22Rv1 (cell line): ENCODE results near the gene ASTN1.

ENCODE experiments used
- H3K27ac ChIP-seq: fragments of 450-650 bp; 2 replicates; pipeline ENCODE4 v1.5.1; 2017
- ZFX ChIP-seq: fragments of 450-650 bp; IDR thresholded peaks from 2 replicates; pipeline ENCODE4 v1.6.1; 2017; ENCODE audit warnings: antibody characterized with exemption, borderline replicate concordance
- TF ChIP-seq, protein P1 (sequence below): fragments of 450-650 bp; IDR thresholded peaks from 2 replicates; pipeline ENCODE4 v1.5.1; 2017; ENCODE audit warnings: mild to moderate bottlenecking

ASTN1 gene

DNA sequence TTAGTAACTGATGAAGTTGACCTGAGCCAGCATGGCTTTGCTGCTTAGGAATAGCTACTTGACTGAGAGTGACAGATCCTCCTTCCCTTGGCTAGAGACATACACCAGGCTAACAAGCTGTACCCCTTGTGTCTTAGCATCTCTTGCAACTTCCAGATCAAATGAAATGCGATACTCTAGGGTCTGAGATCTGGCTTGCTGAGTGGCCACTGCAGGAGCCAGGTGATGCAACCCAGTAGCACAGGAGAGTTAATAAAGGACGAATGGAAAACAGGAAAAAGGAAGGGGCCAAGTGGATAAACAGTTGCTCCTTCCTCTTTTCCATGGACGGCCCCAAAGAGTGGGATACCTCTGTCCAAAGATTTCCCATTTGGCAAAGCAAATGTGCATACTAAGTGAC is 38.2 kb downstream of the ASTN1 start:
- no peak for TF ChIP-seq ZFX
- H3K27ac ChIP-seq = no peak overlapping the region

DNA sequence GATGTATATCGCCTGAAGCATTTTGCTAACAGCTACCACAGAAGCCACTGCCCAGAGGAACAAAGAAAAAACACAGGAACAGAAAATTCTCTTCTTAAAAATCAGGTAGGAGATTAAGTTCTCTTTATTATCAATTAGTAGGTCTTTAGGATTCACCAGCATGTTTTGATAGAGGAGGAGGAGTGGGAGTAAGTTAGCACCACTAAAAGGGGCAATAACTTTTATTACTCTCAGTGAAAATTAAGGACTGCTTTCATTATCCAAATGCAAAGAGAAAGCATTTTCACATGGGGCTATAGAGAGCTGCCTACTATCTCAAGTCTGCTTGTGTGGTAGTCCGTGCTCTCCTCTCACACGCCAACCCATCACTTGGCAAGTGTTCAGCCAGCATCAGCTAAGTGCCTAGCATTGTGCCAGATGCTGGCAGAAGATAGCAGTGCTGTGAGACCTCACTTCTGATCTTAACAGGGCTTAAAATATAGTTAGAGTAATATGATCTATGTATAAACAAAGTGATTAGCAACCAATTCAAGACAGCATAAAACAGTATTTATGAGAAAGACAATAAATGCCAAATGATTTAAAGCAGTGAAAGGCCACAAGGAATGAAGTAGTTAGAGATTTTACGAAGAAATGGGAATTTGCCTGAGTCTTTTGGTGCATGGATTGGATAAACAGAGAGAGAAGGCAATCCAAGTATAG is 39.8 kb downstream of the ASTN1 start:
- TF ChIP-seq, protein P1, sequence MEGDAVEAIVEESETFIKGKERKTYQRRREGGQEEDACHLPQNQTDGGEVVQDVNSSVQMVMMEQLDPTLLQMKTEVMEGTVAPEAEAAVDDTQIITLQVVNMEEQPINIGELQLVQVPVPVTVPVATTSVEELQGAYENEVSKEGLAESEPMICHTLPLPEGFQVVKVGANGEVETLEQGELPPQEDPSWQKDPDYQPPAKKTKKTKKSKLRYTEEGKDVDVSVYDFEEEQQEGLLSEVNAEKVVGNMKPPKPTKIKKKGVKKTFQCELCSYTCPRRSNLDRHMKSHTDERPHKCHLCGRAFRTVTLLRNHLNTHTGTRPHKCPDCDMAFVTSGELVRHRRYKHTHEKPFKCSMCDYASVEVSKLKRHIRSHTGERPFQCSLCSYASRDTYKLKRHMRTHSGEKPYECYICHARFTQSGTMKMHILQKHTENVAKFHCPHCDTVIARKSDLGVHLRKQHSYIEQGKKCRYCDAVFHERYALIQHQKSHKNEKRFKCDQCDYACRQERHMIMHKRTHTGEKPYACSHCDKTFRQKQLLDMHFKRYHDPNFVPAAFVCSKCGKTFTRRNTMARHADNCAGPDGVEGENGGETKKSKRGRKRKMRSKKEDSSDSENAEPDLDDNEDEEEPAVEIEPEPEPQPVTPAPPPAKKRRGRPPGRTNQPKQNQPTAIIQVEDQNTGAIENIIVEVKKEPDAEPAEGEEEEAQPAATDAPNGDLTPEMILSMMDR = no peak
- no peak for TF ChIP-seq ZFX

DNA sequence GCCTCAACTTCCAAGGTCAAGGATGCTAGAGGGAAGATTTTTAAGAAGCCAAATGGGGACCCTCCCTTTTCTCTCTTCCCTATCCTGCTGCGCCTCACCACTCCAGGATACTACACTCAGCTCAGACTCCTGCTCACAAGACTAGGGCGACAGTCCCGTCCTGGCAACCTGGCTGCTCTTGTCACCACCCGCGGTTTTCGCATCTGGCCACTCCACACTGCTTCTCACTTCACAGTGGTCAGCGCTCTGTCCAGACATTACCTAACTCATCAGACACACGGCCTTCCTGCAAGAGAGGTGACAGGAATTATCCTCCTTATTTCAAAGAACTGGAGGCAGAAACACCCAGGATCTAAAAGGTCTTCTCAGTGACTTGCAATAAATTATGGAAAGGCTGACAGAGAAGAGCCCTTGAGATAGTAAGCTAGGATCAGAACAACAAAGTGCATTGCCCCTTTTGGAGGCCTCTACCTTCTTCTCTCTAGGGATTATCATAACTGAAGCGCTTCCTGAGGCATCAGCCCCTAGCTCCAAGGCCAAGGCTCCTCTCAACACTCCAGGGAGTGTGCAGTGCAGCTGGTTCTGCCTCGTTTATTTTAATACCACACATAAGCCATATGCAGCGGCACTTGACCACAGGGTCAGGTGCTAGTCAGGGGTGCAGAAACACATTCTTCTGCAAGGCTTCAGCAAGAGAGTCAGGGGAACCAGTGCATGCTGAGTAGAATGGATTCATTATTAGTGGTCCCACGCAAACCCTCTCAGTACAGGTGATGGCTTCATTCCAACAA is 41.9 kb downstream of the ASTN1 start:
- H3K27ac ChIP-seq = no peak overlapping the region
- TF ChIP-seq, protein P1 = no peak
- TF ChIP-seq ZFX = no peak

More for the DNA sequence above, 39.8 kb downstream of the ASTN1 start:
- H3K27ac ChIP-seq = no peak overlapping the region

DNA sequence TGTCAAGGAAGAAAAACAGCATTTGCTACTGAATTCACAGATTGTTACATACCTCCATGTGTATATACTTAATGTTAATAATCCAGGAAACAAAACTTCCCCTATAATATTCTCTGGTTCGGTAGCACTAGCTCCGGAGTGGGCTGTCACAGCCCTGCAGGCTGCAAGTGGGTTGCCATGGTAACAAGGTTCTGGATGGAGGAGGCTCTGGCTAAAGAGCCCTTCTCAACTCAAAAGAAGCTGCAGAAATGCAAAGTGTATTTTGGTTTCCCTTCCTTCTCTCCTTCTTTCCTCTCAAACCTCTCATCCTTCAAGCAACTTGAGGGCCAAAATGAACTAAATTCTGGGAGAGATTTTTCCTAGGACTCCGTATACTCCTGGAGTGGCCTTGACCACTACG is 45.2 kb downstream of the ASTN1 start:
- TF ChIP-seq, protein P1 = no peak
- no peak for TF ChIP-seq ZFX
- H3K27ac ChIP-seq = no peak overlapping the region

DNA sequence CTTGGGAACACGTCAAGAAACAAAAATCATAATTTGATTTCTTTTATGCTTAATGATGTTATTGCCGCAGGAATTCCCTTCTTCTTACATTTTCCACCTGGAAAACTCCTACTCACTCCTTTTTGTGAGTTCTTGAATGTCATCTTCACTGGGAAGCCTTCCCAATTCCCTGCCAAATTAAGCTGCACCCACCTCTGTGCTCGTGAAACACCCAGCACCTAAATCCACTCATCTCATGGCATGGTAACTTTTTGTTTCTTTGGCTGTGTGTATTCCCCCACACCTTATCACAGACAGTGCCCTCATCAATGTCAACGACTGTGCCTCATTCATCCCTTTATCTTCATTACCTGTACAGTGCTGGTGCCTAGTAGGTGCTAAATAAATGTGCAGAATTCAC is 45.6 kb downstream of the ASTN1 start:
- H3K27ac ChIP-seq = no peak overlapping the region
- TF ChIP-seq ZFX = no peak
- TF ChIP-seq, protein P1 = no peak

DNA sequence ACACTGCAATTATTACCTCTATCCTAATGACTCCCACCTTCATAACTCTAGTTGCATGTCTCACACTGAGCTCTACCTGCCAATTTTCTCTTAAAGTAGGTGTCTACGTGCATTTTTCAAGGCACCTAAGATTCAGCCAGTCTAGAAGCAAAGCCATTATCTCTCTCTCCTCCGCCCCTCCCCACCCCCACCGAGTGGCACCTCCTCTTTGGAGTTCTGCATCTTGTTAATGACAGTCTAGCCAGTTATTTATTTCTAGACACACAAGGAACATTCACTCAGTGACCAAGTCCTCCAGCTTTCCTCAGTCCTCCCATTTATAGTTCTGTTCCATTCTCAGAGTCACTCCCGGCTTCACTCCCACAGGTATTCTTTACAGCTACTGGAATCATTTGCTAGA is 47.6 kb downstream of the ASTN1 start:
- H3K27ac ChIP-seq = no peak overlapping the region
- no peak for TF ChIP-seq ZFX
- TF ChIP-seq, protein P1 = no peak

DNA sequence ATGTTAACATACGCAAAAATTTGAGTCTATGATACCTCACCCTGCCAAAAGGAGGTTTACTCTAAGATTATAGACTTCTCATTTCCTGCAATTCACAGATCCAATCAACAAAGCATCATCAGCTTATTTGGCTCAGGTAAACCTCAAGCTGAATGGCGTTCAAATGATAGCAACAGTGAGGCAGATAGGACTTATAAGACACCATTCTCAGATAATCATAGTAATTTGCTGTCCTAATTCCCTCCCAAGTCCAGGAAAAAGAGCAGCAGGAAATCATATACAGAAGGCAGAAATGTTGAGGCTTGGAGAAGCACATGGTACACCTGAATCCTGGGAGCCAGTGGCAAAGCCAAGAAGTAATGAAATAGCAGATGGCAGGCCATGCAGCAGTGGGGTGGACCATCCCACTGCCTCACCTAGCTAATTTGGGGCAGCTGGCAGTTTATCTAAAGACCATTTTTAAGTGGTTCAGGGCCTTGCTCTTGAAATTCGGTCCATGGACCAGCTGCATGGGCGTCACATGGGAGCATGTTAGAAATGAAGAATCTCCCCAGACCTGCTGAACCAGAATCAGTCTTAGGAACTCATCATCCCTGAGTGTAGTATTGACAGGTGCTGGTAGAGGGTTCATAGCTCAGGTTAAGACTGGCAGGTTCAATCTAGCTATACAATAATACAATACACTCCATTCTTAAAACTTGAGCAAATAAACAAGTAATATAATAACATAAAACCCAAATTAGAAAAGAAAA is 57.7 kb downstream of the ASTN1 start:
- TF ChIP-seq ZFX = no peak
- TF ChIP-seq, protein P1 = no peak
- H3K27ac ChIP-seq = no peak overlapping the region
